Measurements from ENCODE around the gene DPYSL5.
A peak's percentile ranks its signal among the peaks of the same experiment; 100 is the strongest.

Gene DPYSL5

DNA sequence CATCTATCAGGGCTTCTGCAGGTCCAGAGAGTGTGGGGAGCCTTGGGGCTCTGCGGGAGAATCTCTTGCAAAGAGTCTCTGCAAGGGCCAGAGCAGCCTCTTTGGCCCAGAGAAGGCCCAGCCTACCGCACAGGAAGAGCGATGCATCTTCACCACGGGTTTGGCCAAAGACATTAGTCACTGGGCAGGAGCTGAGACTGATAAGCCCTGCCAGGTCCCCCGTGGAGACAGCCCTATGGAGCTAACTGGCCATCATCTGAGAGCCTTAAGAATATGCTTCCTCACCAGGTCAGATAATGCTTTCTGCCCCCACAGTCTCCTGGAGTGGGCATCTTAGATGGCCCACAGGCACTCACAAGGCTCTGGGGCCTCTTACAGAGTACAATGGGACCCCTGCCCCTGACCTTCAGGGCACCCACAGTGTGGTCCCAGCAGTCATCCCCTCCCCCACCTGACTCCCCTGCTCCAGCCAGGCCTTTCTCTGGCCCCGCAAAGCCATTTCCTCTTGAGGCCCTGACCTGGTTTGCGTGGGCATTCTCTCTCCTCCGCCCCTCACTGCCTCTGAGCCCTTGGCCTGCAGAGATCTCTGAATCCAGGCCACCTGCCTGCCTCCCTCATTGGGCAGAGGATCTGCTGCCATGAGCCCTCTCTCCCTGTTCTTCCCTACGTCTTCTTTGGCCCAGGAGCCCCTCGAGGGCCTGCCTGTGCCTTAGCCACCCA is 90.6 kb downstream of the DPYSL5 start:
- TF ChIP-seq, protein P1, sequence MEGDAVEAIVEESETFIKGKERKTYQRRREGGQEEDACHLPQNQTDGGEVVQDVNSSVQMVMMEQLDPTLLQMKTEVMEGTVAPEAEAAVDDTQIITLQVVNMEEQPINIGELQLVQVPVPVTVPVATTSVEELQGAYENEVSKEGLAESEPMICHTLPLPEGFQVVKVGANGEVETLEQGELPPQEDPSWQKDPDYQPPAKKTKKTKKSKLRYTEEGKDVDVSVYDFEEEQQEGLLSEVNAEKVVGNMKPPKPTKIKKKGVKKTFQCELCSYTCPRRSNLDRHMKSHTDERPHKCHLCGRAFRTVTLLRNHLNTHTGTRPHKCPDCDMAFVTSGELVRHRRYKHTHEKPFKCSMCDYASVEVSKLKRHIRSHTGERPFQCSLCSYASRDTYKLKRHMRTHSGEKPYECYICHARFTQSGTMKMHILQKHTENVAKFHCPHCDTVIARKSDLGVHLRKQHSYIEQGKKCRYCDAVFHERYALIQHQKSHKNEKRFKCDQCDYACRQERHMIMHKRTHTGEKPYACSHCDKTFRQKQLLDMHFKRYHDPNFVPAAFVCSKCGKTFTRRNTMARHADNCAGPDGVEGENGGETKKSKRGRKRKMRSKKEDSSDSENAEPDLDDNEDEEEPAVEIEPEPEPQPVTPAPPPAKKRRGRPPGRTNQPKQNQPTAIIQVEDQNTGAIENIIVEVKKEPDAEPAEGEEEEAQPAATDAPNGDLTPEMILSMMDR (conservative IDR thresholded peaks at IDR 0.05; ENCODE audit: low read depth, low read length) = no peak
- no peak overlapping the region for H3K4me3 ChIP-seq (ENCODE audit: low read length)
- no peak for DNase-seq (ENCODE audit: low read depth)

DNA sequence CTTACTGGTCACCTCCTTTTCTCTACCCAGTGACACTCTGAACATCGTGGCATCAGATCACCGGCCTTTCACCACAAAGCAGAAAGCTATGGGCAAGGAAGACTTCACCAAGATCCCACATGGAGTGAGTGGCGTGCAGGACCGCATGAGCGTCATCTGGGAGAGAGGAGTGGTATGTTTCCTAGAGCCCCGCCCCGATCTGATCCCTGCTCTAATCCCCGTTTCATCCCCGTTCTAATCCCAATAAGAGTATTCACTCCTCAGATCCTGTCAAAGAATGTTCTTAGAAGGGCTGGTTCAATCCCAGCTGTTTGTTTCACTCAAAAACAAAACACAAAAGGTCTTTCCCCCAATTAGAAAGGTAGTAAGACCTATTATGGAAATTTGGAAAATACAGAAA is 92.1 kb downstream of the DPYSL5 start:
- TF ChIP-seq, protein P1 (conservative IDR thresholded peaks at IDR 0.05; ENCODE audit: low read depth, low read length) = no peak
- DNase-seq (ENCODE audit: low read depth) = no peak

DNA sequence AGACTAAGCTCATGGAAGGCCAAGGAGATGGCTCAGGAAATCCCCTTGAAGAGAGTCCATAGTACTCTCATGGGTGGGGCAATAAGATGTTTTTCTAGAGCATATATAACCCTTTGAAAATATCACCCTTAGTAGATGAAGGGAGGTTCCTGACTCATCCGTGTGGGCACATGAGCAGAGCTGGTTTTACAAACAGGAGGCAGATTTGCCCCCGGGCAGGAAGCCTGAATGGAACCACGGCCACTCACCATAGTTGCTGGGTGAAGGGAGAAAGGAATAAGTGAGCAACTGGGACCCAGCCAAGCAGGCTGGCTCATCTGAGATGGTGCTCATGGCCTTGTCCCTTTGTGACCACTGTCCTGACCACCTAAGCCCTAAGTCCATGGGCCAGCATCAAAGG is 93.6 kb downstream of the DPYSL5 start:
- TF ChIP-seq, protein P1 (conservative IDR thresholded peaks at IDR 0.05; ENCODE audit: low read depth, low read length) = no peak
- H3K4me3 ChIP-seq (ENCODE audit: low read length) = no peak overlapping the region
- DNase-seq (ENCODE audit: low read depth) = no peak

More for the DNA sequence above, 92.1 kb downstream of the DPYSL5 start:
- H3K4me3 ChIP-seq (ENCODE audit: low read length) = no peak overlapping the region

DNA sequence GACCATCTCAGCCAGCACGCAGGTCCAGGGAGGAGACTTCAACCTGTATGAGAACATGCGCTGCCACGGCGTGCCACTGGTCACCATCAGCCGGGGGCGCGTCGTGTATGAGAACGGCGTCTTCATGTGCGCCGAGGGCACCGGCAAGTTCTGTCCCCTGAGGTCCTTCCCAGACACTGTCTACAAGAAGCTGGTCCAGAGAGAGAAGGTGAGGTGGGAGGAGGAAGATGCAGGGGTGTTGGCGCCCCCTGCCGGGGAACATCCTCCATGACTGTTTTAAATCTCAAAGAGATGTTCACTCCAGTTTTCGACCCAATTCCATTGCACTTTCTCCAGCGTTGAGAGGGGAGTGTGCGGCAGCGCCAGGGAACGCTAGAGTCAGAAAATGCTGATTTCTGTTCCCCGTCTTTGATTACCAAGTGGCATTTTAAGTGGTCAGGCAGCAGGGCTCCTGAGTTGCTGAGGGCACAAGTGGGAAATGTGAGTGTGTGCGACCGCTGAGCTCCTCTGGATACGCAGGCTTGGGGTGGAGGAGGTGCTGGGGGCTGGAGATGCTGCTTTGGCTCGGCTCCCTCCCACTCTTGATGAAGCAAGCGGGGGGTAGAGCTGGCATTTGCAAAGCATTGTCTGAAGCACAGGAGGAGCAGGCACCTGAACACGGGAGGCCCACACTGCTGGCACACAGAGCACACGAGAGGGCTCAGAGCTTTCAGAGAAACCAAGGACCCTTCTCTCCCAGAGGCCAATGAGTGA is 94.8 kb downstream of the DPYSL5 start:
- no peak overlapping the region for H3K4me3 ChIP-seq (ENCODE audit: low read length)
- DNase-seq (ENCODE audit: low read depth) = no peak
- TF ChIP-seq, protein P1 (conservative IDR thresholded peaks at IDR 0.05; ENCODE audit: low read depth, low read length) = peak; percentile 85

DNA sequence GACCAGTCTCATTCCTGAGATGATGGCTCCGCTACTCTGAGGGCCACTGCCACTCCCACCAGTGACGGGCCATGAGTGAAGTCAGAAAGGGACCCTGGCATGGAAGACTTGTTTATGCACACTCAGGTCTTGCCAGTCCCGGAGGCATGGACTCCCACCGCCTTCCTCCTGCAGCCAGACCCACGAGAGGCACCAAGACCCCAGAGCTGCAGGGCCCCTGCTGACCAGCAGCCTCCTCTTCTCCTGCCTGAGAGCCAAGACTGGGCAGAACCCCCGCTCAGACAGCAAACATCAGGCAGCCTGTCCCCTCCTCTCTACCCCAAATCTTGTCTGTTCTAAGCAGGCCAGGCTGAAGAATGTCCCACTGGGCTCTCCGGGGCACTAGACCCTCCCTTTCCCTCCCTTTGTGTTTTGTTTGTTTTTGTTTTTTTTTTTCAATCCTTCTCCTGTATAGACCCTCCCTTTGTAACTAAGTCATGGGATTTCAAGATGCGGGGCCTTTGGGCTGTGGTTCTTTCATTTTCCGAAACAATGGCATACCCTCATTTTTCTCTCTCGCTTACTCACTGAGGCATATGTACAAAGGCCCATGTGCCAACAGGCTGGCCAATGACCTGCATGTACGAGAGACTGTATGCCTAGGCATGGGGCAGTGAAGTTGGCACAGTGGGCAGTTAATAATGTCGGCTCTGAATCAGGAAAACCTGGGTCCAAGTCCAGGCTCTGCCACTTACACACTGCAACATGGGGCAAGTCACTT is 98.2 kb downstream of the DPYSL5 start:
- no peak overlapping the region for H3K4me3 ChIP-seq (ENCODE audit: low read length)
- TF ChIP-seq, protein P1 (conservative IDR thresholded peaks at IDR 0.05; ENCODE audit: low read depth, low read length) = no peak
- no peak for DNase-seq (ENCODE audit: low read depth)

DNA sequence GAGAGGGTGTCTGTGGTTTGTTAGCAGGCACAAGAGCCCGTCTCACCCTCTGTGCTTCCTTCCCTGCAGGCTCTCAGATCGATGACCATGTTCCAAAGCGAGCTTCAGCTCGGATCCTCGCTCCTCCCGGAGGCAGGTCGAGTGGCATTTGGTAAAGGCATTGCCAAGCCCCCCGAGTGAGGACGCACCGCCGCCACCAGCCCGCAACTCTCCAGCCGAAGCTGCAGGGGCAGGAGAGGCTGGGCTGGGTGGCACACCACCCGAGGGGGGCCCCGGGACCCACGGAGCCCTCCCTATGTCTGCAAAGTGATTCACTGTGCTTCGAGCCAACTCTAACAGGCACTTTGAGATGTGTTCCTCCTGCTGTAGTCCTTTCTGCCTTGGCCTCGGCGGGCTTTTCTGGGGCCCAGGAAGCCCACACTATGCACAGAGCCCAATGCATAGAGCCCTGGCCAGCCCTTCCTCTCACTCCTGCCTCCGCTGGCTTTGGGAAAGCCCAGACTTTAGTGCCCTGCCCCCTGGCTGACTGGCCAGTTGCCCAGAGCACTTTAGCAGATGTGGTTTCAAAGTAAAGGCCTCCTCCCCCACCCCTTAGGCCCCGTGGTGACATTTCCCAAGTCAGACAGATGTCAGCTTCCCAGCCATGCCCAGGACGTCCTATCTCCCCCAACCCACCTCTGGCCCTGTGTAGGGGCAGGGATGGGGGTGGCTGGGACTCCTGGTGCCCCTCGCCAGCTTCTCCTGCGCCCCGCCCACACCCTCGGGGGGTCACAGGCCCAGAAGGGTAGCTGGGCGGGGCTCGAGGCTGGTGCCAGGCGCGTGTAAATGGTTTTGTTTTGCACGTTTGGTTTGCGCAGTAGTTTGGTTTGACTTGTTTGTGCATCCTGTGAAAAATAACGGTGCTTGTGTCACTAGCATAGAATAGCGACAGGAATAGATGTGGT is 99.2 kb downstream of the DPYSL5 start:
- H3K4me3 ChIP-seq (ENCODE audit: low read length) = no peak overlapping the region
- TF ChIP-seq, protein P1 (conservative IDR thresholded peaks at IDR 0.05; ENCODE audit: low read depth, low read length) = peak; percentile 10
- DNase-seq (ENCODE audit: low read depth) = no peak

Data from retinal pigment epithelial cell (primary cell).